HG03159 (cell line): ENCODE data around the gene ZDHHC14.

Source experiments
- ATAC-seq: cut with Tn5 transposase; IDR thresholded peaks from one replicate; pipeline ENCODE4 v1.9.1; 2021; ENCODE audit warnings: mild to moderate bottlenecking, moderate library complexity; ENCODE audit not compliant: unreplicated experiment

ZDHHC14 gene

DNA sequence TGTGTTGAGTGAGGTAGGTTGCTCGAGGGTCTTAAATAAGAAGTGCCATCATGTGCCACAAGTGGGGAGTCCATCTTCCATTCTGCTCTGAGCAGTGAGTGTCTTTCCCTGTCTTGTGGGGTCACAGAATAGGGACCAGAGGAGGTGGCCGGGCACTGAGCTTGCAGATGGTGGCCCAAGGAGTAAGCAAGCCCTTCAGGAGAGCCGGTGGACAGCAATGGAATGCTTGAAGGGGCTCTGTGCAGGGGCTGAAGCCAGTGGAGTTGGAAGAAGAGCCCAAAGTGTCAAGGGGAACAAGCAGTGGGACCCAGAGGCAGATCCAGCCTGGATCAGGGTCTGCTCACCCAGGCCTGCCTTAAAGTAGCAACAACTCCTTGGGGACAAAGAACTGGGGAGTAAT, 228.6 kb downstream of the ZDHHC14 start:
- no peak for ATAC-seq

DNA sequence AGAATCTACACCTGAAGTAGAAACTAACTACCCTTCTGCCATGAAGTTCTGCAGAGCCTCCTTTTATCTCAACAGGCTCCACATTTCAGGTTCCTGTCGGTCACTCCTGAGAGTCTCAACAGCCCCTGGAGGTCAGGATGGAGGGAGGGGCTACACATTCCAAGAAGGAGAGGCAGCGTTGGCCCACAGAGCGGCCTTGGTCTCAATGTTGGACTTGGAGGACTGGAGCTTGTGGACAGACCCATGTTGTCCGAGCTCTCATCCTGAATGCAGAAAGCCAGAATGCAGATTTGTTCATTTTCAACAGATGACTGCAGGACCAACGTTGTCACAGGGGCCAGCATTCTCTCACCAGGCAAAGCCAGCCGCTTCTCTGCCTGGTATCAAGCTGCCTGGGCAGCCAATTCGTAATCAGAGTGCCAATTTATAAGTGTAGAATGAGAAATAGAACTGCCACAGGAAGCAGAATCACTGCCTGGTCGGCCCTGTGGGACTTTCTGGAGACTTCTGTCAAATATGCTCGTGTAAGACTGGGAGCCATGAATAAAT, 229.5 kb downstream of the ZDHHC14 start:
- ATAC-seq, result no peak

DNA sequence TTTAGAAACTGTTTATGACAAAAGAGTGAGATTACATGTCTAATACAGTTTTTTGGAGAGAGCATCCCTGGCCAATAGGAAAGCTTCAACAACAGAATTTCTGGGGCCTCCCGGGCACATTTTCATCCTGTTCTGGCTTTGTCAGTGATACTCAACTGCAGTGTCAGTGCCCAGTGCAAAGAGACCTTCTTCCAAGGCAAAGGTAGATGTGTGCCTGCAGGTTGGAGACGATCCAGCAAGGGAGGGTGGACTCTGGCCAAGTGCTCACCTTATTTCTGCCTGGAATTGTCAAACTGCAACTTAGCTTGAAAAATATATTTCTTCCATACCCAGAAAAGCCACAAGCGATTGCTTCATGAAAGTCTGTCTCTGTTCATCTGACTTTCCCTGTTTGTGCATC, 230.4 kb downstream of the ZDHHC14 start:
- ATAC-seq, result no peak

DNA sequence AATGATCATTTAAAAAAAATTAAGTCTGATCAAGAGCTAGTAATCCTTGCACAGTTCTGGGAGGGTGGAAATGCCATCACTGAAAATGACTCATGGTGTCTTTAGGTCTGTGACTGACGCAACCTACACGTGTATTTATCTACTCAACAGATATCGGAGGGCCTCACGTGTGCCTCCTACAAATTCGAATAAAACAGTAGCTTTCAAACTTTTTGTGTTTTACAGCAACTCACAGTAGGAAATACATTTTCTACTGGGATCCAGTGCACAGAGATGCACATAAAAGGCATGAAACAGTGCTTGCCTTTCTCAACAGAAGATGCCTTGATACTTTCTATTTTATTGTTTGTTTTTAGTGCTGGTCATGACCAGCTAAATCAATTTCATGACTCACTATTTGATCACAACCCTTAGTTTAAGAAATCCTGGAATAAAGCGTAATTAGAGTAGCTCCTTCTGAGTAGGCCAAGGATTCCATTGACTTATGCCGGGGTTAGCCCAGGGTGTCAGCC, 232.1 kb downstream of the ZDHHC14 start:
- ATAC-seq, result no peak

DNA sequence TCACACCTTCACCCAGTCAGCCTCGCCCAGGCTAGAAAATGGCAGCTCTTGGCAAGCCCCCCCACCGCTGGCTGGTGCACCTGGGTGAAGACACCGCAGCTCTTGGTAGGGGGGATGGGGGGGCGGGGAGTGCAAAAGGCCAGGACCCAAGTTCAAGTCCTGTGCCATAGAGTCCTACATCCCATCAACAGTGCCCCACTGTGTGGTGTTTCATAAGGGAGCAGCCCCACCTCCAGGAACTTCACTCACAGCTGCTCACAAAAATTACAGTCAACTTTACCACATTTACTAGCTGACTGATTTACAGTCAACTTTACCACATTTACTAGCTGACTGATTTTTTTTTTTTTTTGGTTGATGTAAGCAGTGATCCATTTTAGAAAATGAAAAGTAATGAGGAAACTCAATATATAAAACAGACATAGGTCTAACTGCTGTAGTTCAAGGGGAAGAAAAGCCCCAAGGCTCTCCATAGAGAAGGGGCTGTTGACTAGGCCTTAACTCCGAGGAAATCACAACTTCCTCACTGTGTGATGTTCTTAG, 233.1 kb downstream of the ZDHHC14 start:
- no peak for ATAC-seq

DNA sequence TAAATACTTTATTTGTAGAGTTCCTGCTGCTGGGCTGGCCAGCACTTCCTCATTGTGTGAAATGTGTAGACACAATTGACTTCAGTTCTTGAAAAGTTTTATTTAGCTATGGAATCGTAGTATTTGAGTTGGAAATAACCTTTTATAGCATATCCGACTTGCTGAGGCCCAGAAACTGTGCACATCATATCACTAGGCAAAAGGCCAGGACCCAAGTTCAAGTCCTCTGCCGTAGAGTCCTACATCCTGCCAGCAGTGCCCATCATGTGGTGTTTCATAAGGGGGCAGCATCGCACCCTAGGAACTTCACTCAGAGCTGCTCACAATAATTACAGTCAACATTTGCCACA, 234.4 kb downstream of the ZDHHC14 start:
- ATAC-seq, result no peak

DNA sequence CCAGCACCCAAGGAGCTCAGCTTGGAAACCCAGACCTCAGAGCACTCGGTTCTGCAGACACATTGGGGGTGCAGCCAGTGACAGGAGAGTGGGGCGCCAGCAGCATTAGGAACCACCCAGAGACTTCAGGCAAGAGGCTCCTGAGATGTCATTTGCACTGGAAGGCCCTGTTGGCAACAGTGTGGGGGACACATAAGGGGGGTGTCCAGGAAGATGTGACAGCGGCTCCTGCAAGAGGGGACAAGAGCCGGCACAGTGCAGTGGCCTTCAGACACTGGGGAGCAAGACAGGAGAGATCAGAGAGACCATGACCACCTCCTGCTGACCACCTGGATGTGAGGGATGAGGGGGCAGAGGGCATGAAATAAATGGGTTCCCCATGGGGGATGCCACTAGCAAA, 235.0 kb downstream of the ZDHHC14 start:
- ATAC-seq, result no peak

DNA sequence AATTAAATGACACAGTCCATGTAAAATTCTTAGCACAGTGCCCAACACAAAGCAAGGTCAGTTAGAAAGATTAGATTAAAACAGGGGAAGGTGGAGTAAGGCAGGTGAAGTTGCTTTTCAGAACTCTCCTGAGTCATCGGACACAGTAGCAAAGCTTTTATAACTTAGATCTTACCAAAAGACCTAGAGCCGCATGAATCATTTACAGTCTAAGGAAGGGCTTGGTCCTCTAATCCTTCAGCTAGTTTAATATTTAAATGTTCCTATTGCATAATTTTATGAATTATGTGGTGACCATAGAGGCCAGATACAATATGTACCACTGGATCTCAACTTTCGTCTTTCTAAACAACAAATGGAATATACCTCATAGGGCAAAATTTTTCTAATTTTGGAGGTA, 240.0 kb downstream of the ZDHHC14 start:
- ATAC-seq, result no peak

DNA sequence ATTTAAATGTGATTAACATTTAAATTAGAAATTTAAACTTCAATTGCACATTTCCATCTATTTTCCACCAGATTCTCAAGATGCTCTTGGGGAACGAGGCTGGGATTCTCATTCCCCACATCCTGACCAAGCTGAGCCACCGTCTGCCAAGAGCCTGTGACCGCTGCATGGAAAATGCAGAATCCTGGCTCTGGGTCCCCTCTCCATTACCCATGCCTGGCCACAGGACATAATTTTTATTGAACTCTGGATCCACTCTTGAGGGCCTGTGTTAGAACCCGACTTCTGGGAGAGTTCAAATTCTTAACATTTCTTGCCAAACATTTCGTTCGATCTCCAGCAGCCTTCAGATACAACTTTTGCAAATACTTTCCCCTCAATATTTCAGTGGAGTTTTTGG, 240.4 kb downstream of the ZDHHC14 start:
- no peak for ATAC-seq

DNA sequence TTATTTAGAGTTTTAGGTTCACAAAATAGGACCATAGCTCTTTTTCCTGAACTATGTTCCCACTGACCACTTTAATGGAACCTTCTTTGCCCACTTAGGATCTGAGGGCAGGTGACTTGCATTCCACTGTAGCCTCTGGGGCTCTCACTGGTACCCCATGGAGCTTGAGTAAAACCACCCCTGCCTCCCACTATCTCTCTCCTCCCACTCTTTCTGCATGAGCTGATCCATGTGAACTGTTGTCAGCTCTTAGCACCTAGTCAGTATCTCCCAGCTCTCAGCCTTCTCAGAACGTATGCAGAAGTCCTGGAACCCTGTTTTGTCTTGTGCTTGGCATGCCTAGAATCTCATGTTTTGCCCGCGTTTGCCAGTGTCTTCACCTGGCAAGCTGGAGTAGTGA, 241.4 kb downstream of the ZDHHC14 start:
- ATAC-seq, result no peak

DNA sequence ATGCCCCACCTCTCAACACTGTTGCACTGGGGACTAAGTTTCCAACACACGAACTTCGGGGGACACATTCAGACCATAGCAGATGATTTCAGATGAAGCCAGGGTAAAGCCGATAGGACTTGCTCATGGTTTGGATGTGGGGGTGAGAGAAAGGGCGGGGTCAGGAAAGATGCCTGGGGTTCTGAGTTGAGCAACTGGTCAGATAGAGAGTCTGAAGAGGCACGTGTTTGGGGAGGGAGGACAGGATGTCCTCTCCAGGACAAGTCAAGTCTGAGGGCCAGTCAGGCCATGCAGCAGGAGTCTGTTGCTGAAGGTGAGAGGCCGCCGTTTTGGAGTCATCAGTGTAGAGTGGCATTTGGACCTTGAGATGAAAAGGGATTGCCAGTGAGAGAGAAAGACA, 244.1 kb downstream of the ZDHHC14 start:
- no peak for ATAC-seq

DNA sequence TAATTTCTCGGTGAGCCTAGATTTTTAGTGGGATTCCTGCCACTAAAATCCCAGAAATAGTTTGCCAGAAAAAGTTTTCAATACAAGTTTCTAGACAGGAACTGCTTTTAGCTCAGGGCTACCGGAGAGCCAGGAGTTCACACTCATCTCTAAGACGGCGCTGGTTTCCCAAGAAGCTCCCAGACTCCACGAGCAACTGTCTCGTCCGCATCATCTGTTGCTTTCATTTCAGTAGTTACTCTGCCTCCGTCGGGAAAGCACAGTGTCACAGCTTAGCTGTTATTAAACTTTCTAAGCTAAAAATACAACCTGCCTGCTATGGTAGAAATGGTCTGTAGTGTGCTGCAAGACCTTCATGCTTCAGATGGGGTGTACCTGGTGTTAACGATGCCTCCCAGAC, 244.8 kb downstream of the ZDHHC14 start:
- ATAC-seq, result no peak

DNA sequence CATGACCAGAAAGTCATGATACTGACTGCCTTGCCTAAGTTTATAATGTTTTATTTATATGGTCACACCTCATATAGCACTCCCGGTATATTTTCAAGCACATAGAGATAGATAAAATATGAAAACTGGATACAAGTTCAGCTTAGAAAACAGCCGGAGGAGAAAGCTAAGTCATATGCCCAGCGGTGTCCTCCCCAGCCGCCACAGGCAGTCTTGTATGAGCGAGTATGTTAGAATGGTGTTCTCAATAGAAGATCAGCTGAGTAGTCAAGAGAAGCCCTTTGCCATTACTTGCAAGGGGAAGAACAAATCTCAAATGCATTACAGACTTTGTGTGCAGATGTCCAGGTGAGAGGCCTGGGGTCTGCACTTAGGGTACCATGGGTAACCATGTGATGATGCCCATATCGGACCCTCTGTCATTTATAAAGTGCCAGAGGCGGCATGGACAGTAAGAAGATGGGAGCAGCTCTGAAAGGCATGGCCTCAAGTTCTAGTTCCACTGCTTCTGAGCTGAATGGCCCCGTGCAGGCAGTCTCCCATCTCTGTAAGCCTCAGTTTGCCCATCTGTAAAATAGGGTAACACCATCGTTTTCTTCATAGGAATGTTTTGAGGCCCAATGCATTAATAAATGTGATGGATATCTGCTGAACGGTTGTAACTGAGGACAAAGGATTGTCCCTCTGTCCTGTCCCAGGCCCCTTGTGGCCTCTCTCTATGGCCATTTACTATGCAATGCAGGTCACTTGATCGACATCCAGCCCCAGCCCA, 246.4 kb downstream of the ZDHHC14 start:
- ATAC-seq, result no peak

DNA sequence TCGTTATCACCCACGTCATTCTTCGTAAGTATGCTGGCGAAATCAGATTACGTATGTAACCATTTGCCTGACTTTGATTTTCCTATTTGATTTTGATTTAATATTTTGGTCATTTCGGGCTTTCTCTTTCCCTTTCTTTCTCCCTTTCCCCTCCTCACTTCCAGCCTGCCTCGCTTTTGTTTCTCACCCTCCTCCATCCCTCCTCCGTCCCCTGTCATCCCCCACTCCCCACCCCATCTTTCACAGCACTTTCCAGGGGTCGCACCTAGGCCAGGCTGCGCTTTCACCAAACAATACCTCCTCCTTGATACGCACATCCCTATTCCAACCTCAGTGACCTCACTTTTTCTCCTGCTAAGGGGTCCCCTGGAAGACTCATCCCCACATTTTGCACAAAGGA, 247.5 kb downstream of the ZDHHC14 start:
- ATAC-seq, result no peak

DNA sequence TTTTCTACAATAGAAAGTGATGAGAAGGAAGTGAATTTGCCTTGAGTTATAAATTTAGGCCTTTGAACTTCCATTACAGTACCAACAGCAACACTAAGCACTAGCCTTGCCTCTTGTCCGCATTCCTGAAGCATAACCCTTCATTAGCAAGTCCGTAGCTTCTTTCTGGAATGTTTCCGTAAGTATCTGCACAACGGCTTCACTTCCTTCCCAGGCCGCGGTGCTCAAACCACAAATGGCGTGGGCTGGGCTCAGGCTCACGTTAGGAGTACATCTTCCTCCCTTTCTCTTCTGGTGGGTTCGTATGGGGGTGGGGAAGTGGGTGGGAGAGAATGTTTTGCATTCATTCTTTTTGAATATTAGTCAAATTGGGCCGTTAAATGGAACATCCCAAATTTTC, 248.2 kb downstream of the ZDHHC14 start:
- ATAC-seq, result no peak

DNA sequence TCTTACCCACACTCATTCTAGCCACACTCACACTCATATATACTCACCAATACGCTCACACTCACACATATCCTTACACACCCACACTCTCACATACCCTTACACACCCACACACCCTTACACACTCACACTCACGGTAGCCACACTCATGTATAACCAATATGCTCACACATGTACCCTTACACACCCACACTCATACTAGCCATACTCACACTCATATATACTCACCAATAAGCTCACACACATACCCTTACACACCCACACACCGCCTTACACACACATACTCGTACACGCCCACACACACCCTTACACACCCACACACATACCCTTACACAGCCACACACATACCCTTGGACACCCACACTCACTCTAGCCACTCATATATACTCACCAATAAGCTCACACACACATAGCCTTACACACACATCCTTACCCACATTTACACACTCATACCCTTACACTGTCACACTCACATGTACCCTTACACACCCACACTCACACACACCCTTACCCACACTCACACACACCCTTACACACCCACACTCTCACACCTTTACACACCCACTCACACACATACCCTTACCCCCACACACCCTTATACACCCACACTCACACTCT, 249.6 kb downstream of the ZDHHC14 start:
- ATAC-seq, result no peak

DNA sequence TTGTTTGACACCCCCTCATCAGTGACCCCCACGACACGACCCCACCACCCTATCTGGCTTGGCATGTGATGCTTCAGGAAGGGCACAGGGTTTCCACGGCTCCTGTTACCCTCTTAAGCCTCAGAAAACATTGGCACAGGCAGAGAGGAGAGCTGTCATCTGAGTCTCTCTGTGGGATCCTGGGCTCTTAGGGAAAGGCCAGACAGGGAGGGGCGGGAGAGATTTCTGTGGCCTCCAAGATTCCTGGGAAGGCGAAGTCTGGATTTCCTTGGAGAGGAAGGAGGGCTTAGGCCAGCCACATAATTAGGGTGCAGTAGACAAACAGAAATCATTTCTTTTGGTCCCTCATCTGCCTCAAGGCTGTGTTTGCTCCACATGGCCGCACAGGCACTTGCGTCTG, 250.4 kb downstream of the ZDHHC14 start:
- no peak for ATAC-seq

DNA sequence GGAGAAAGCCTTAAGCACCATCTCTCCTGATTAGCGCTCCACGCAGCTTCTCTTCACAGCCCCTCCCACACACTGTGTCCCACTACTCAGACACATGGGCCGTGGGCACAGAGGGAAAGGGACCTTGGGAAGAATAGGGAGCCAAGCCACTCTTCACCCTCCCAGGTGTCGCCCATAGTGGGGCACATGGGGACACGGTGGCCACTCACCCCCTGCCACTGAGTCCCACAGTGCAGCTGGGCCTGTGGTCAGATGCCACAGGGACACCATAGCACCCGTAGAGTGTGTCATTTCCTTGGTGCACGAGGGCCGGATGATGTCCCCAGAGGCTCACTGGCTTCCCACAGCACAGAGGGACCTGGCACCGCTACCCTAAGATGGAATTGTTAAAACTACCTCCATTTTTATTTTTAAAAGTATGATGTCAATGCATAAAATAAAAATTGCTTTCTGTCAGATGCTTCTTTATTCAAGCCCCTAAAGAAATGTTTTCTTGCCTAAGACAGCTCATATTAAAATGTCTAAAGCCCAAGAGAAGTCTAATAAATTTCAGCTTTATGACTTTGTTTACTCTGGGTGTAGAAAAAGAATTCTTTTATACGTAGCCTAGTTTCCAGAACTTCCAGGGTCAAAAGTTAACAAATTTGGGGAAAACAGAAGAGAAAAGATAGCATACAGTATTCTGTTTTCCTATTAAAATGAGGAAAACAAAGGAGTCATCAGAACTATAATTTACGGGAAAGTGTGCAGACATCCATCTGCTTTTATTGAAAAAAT, 251.0 kb downstream of the ZDHHC14 start:
- no peak for ATAC-seq

DNA sequence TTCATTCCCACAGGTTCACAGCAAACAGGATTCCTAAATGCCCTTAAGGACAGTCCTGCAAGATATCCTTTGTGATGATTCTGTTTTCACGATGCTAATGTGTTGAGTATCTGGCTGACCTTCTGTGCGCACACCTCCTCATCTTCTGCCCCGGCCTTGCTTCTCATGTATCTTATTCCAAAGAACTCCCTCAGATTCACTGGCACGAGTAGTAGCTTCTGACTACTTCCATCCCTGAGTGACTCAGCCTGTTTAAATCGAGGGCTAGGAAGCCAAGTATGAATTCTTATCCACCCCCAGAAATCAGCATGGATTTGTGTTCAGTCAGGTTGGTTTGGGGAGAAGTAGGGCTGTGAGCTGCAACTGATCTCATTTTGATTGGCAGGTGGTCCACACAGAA, 251.8 kb downstream of the ZDHHC14 start:
- ATAC-seq, result no peak

DNA sequence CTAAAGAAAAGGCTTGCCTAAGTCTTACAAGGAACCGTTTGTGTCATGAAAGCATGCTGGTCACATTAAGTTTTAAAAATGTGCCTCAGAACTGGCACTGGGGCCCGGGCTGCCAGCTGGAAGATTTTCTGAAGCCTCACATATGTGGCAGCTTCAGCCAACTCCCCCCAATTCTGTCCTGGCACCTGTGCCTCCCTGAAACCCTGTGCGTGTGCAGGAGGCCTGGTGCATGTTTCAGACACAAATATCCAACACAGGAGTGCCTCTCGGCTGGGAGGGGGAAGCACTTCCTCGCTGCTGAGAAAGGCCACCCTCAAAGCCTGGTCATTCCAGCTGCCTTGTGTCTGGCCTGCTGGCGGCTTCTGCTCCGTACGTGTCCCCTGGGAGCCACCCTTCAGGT, 253.6 kb downstream of the ZDHHC14 start:
- no peak for ATAC-seq
